ENCODE results near the gene PAN3.

PAN3 gene

DNA sequence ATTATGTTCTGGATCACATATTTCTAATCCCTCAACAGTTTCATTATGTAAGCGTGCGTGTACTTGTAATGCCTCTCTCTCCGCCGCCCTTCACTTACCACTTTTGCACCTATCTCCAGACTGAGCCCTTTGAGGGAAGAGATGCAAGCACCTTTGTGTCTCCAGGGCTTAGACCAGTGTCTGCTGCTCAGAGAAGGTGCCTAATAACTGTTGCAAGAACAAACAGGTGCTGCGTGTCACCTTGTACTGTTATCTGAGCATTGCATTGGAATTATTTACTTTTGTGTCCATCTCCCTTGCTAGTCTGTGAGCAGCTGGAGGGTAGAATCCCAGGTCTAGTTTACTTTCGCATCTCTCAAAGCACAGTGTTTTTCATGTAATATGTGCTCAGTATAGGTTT, 200.4 kb downstream of the PAN3 start:
- DNase-seq (ENCODE audit: low spot score), result no peak

DNA sequence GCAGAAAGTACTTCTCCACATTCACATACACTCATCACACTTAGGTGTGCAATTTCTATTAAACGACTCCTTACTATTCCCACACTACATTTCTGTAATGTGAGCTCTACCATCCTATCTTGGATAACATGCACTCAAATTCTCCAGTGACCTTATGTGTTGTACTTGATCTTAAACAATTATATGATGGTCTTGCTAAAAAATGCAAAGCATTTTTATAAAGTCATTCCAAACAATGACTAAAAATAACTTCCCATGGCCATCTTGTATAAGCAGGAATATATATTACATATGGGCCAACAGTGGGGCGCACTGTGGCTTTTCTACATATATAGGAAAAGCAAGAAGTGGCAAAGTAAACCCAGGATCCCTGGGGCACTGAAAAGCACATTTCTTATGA, 201.1 kb downstream of the PAN3 start:
- DNase-seq (ENCODE audit: low spot score), result no peak

DNA sequence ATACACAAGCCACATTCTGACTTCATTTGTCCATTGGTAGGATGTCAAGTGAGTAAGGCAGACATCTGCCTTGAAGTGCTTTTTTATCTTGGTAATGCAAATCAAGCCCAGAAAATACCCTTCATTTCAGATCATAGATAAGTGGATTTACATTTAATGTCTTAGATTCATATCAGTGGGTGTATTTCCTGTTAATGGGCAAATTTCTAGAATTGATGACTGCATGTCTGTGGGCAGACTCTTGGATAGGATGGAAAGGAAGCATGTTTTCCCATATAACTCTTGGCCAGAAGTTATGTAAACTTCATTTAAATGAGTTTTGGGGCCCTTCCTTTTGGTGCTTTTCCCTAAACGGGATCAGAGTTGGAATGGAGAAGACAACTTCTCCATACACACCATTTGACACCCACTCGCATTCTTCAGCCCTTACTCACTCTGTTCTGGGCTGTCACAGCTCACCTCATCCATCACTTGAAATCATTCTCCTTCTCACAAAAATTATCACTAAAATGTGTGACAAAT, 202.0 kb downstream of the PAN3 start:
- no peak for DNase-seq (ENCODE audit: low spot score)

DNA sequence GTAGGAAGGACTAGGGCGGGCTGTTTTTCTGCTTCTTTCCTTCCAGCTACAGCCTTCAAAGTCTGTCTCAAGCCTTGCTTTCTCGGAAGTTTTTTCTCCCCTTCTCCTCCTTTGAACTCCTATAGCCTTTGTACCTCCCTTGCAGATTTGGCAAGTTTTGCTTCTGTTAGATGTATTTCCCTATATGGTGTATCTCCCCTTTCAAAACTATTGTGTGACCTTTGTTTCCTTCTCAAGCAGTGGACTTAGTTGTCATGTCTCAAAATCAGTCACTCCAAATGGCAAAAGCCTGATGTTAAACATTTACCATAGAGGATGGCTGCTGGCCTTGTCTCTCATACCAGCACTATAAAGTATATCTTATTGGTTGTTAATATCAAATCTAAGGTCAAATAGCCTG, 203.9 kb downstream of the PAN3 start:
- DNase-seq (ENCODE audit: low spot score), result no peak

DNA sequence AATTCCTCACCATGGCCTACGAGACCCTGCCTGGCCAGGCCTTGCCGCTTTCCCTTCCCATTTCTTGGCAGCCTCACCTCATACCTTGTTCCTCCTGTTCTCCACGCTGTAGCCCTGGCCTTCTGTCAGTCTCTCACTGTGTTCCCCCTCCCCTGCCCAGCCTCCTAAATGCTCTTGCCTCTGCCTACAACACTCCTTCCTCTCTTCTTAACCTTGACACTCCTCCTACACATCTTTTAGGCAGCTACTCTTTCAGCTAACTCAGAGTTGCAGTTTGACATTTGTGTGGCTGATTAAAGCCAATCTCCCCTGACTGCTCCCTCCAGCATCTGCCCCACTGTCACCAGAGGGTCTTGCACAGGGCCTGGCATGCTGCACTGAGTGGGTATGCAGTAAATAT, 205.8 kb downstream of the PAN3 start:
- no peak for DNase-seq (ENCODE audit: low spot score)

Data from HuH-7 (cell line).